Glutamatergic neuron (in vitro differentiated cells): ENCODE results near the gene TGFBR3. TPM values are rescaled to one million over a fixed set of nuclear protein-coding genes. Genes with fewer than 3 reads are reported as not detected.

Experiments
- DNase-seq: peaks from one replicate; pipeline ENCODE4 v3.0.0; 2022
- H3K27ac Mint-ChIP-seq: one replicate; pipeline ENCODE4 v1.8.0; 2020; ENCODE audit warnings: mild to moderate bottlenecking, mixed read lengths, inconsistent platforms; ENCODE audit not compliant: unreplicated experiment
- H3K27me3 Mint-ChIP-seq: one replicate; pipeline ENCODE4 v1.8.0; 2020; ENCODE audit warnings: mild to moderate bottlenecking, moderate library complexity, mixed read lengths, inconsistent platforms; ENCODE audit not compliant: unreplicated experiment
- H3K36me3 Mint-ChIP-seq: one replicate; pipeline ENCODE4 v1.8.0; 2020; ENCODE audit warnings: mild to moderate bottlenecking, mixed read lengths, inconsistent platforms; ENCODE audit not compliant: unreplicated experiment
- H3K4me1 Mint-ChIP-seq: one replicate; pipeline ENCODE4 v1.8.0; 2020; ENCODE audit warnings: mild to moderate bottlenecking, low read depth, mixed read lengths, inconsistent platforms; ENCODE audit not compliant: unreplicated experiment
- H3K4me3 Mint-ChIP-seq: one replicate; pipeline ENCODE4 v1.8.0; 2020; ENCODE audit warnings: mild to moderate bottlenecking, mixed read lengths, inconsistent platforms; ENCODE audit not compliant: unreplicated experiment
- H3K9me3 Mint-ChIP-seq: one replicate; pipeline ENCODE4 v1.8.0; 2020; ENCODE audit warnings: mild to moderate bottlenecking, moderate library complexity, mixed read lengths, inconsistent platforms; ENCODE audit not compliant: unreplicated experiment
- CTCF ChIP-seq: fragments of 200-600 bp; sonication (generic); IDR thresholded peaks from one replicate; pipeline ENCODE4 v1.5.0; 2021; ENCODE audit not compliant: partially characterized antibody, unreplicated experiment
- total RNA-seq: library from RNA; stranded (reverse); fragmentation: NEBNext Ultra II Directional; extraction: Animal tissue kit (Norgen Biotek cat#: 25700); gene quantifications from one replicate; pipeline ENCODE4 v1.2.1, GENCODE V29; 2021; ENCODE audit not compliant: unreplicated experiment

The TGFBR3 gene
- total RNA-seq, 1 donor from 2014 or later: 0.98 TPM

GRCh38 chr1:91706140-91706957 lies 179.6 kb downstream of the TGFBR3 start:
- Mint-ChIP-seq H3K4me1 (peaks cover 3% of the 10 kb centered on the region), H3K4me3 (no peak overlapping the region), H3K36me3 (no peaks in the 10 kb centered on the region), H3K27me3 (no peaks in the 10 kb centered on the region), H3K9me3 (no peaks in the 10 kb centered on the region), H3K27ac (no peak overlapping the region)
- no peak for TF ChIP-seq CTCF
- no peak for DNase-seq

GRCh38 chr1:91704746-91705145 lies 181.2 kb downstream of the TGFBR3 start:
- Mint-ChIP-seq H3K27me3 (no peaks in the 10 kb centered on the region), H3K4me1 (no peaks in the 10 kb centered on the region), H3K36me3 (no peaks in the 10 kb centered on the region), H3K27ac (no peak overlapping the region), H3K4me3 (no peak overlapping the region), H3K9me3 (no peaks in the 10 kb centered on the region)
- TF ChIP-seq CTCF: no peak
- DNase-seq: no peak

DNA sequence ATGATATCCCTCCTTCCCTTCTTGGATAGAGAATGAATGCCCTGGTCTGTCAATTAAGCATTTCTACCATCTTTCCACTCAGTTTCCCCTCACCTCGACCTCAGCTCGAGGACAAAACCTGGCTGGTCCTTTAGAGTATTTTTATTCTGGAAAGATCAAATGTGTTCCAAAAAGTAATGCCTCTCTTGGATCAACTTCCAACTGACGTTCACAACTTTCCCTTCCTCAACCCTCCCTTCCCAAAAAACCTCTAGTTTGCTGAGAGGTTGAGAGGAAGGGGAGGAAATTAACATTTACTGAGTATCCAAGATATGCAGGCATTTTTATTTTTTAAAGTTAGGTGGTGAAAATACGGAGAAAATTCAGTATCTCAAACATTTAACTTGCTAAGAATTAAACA lies 182.9 kb downstream of the TGFBR3 start:
- H3K36me3 Mint-ChIP-seq: no peaks in the 10 kb centered on the region
- H3K27me3 Mint-ChIP-seq: no peaks in the 10 kb centered on the region
- no peak for TF ChIP-seq CTCF
- H3K27ac Mint-ChIP-seq: no peak overlapping the region
- no peak overlapping the region for H3K4me3 Mint-ChIP-seq
- no peak for DNase-seq
- H3K4me1 Mint-ChIP-seq: no peaks in the 10 kb centered on the region
- H3K9me3 Mint-ChIP-seq: no peaks in the 10 kb centered on the region

DNA sequence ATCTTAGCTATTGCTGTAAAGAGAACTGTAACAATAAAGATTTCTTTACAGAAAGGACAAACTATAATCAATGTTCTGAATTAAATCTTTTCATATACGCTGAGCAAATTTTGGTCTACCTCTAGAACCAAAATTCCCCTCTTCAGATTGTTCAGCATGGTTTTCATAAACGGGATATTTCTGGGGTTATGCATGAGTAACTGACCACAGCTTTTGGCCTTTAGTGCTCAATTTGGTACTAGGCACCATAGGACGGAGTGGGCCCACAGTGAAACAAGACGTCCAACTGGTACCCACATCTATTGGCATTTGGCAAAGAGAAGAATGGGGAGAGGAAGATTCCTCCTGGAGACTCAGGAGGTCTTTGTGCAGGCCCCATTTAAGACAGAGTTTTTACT lies 184.5 kb downstream of the TGFBR3 start:
- TF ChIP-seq CTCF: no peak
- no peaks in the 10 kb centered on the region for H3K27me3 Mint-ChIP-seq
- no peaks in the 10 kb centered on the region for H3K4me1 Mint-ChIP-seq
- no peak for DNase-seq
- no peaks in the 10 kb centered on the region for H3K9me3 Mint-ChIP-seq
- H3K27ac Mint-ChIP-seq: no peak overlapping the region
- no peaks in the 10 kb centered on the region for H3K36me3 Mint-ChIP-seq
- H3K4me3 Mint-ChIP-seq: no peak overlapping the region

DNA sequence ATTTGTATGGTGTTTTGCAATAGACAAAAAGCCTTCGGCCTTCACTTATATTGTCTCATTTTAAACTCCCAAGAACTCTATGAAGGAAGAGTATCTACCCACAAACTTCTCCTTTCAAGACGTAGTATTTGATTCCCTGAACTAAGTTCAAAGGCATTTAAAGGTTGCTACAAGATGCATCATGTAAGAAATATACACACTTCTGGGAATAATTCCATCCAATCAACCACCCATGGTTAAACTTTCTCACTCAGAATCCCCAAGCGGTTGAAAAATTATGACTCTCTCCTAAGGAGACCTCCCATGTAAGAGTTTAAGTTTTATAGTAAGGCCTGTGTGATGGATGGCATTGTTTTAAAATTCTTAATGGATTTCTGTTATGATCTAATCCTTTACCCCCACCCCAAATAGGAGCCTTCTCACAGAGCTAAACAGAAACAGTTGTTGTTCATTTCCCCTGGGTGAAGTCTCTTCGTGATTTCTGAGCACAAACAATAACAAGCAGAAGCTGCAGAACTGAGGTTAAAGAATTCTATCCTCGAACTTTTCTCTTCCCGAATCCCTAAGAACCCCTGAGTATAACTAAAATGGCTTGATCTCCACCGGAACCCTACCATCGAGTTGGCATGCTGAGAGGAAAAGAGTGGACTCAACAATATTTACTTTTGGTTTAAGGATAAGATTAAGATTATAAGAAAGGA lies 185.0 kb downstream of the TGFBR3 start:
- H3K36me3 Mint-ChIP-seq: no peaks in the 10 kb centered on the region
- TF ChIP-seq CTCF: no peak
- no peaks in the 10 kb centered on the region for H3K4me1 Mint-ChIP-seq
- no peak for DNase-seq
- H3K9me3 Mint-ChIP-seq: no peaks in the 10 kb centered on the region
- H3K27me3 Mint-ChIP-seq: no peaks in the 10 kb centered on the region
- H3K4me3 Mint-ChIP-seq: no peak overlapping the region
- H3K27ac Mint-ChIP-seq: no peak overlapping the region
